ENCODE measurements around the gene KRTAP19-8. TPM values are rescaled to one million over a fixed set of nuclear protein-coding genes. Genes with fewer than 3 reads are reported as not detected.

The KRTAP19-8 gene
- total RNA-seq, 4 donors from 2014 or later, result not detected

- intact Hi-C loops (cut with DNase I; ENCODE audit: low total_unique reads), result no loop called here
- H3K36me3 ChIP-seq, result no peaks in the 10 kb centered on the region
- DNase-seq, result no peak
- no peak overlapping the region for H3K27ac ChIP-seq
- in situ Hi-C loops (cut with MboI; ENCODE audit: low pct_ligation_motif_present in 1 of 4, low pct_unique_long_range_greater_than_20kb in 1 of 4, low sequenced_read_pairs in 3 of 4), result no loop called here
- WGBS, 2 donors (ENCODE audit: low coverage in 1 of 2), result 58 to 66% methylated on average over 3 to 5 of the region's 5 CpGs
- H3K4me3 ChIP-seq, result no peak overlapping the region
- peaks cover 0 to 4% of the 10 kb centered on the region in 2 donors for H3K9me3 ChIP-seq
- no peaks in the 10 kb centered on the region for H3K27me3 ChIP-seq
- no peaks in the 10 kb centered on the region for H3K4me1 ChIP-seq
- no peak for TF ChIP-seq CTCF (IDR thresholded peaks at IDR 0.05)
- no peak for TF ChIP-seq POLR2A (IDR thresholded peaks at IDR 0.05)
- no peak for TF ChIP-seq EP300 (IDR thresholded peaks at IDR 0.05; ENCODE audit: low read depth)
- TF ChIP-seq POLR2AphosphoS5 (IDR thresholded peaks at IDR 0.05), result no peak
These were observed 47.6 kb downstream of the KRTAP19-8 start for GRCh38 chr21:30990514-30991262.

- 58 to 71% methylated on average over 1 of the region's 1 CpG for WGBS, 2 donors (ENCODE audit: low coverage in 1 of 2)
These were observed 49.6 kb downstream of the KRTAP19-8 start for GRCh38 chr21:30988706-30989105.

More at GRCh38 chr21:30988706-30989105, 49.6 kb downstream of the KRTAP19-8 start:
- DNase-seq, result no peak
- no peaks in the 10 kb centered on the region for H3K36me3 ChIP-seq
- no peaks in the 10 kb centered on the region for H3K4me1 ChIP-seq
- intact Hi-C loops (cut with DNase I; ENCODE audit: low total_unique reads), result no loop called here
- peaks cover 0 to 4% of the 10 kb centered on the region in 2 donors for H3K9me3 ChIP-seq
- TF ChIP-seq POLR2A (IDR thresholded peaks at IDR 0.05) (no peak), CTCF (IDR thresholded peaks at IDR 0.05) (no peak), POLR2AphosphoS5 (IDR thresholded peaks at IDR 0.05) (no peak), EP300 (IDR thresholded peaks at IDR 0.05; ENCODE audit: low read depth) (no peak)
- no peaks in the 10 kb centered on the region for H3K27me3 ChIP-seq
- no peak overlapping the region for H3K27ac ChIP-seq
- in situ Hi-C loops (cut with MboI; ENCODE audit: low pct_ligation_motif_present in 1 of 4, low pct_unique_long_range_greater_than_20kb in 1 of 4, low sequenced_read_pairs in 3 of 4), result no loop called here
- no peak overlapping the region for H3K4me3 ChIP-seq

Other genes with a start within 250 kb of the KRTAP19-8 start
- not detected for gene KRTAP8-1, start 225.2 kb downstream of the KRTAP19-8 start, total RNA-seq
- gene KRTAP7-1, start 208.7 kb downstream of the KRTAP19-8 start, total RNA-seq, result not detected
- not detected for gene KRTAP11-1, start 156.9 kb downstream of the KRTAP19-8 start, total RNA-seq